NCI-H2227 treated with DMSO at 0.1 percent for 48 hours (cell line): ENCODE results near the gene FTH1.

Experiments used
- DNase-seq: peaks from one replicate; lab custom pipeline; 2025; lab: John Stamatoyannopoulos, UW

FTH1 gene

DNA sequence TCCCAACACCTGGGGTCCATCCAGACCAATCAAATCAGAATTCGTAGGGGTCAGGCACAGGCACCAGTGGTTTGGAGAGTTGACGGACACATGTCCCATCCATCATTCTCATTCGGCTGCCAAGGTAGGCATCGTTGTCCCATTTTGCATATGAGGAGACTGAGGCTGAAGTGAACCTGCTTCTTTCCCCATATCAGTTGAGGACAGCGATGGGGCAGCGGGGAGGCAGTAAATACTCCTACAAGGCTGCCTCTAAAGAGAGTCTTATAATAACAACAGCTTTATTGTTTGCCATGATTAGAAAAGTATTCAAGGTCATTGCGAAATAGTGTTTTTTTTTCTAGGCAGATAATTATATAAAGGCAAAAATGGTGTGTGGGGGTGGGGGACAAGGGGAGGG lies 18.9 kb downstream of the FTH1 start:
- no peak for DNase-seq

DNA sequence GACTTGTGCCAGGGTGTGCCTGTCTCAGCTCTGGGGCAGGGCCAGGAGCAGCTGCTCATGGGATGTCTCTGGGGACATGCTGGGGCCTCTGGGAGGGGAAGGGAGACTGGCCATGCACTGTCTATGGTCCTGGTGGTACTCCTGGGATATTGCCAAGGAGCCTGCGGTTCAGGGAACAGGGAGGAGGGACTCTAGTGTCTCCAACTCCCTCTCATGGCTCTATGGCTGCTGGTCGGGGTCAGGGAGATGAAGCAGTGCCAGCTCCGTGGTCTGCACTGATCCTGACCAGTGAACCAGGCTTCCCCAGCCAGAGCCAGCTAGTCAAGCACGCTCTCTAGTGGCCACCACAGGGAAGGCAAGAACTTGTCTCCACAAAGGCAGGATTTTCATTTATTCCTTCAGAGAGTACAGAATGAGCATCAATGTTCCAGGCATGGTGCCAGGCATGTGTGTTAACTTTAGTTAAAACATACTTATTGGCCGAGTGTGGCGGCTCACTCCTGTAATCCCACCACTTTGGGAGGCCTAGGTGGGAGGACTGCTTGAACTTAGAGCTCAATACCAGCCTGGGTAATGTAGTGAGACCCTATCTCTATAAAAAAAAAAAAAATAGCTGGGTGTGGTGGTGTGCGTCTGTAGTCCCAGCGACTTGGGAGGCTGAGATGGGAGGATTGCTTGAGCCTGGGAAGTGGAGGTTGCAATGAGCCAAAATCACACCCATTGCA lies 19.8 kb downstream of the FTH1 start:
- DNase-seq = peak; percentile 83

GRCh38 chr11:61946894-61947293 lies 20.5 kb downstream of the FTH1 start:
- no peak for DNase-seq

DNA sequence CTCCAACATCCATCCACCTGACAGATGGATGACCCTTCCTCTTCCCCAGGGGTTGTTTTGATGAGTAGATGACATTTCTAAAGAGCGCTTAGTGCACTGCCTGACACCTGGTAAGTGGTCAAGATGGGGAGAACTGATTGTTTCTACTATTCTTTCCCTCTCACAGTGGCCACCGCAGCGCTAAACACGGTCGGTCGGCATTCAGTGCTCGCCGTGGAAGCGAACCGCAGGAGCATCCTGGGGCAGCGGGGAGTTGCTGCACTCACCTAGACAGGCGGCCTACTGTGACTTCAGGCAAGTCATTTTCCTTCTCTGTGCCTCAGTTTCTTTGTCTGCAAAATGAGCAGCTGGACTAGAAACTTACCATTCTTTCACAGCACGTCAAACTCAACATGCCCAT lies 22.2 kb downstream of the FTH1 start:
- no peak for DNase-seq

DNA sequence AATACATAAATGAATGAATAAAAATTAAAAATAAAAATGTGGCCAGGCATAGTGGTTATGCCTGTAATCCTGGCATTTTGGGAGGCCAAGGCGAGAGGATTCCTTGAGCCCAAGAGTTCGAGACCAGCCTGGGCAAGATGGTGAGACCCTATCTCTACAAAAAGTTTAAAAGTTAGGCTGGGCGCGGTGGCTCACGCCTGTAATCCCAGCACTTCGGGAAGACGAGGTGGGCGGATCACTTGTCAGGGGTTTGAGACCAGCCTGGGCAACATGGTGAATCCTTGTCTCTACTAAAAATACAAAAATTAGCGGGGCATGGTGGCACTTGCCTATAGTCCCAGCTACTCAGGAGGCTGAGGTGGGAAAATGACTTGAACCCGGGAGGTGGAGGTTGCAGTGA lies 27.0 kb downstream of the FTH1 start:
- DNase-seq = no peak

DNA sequence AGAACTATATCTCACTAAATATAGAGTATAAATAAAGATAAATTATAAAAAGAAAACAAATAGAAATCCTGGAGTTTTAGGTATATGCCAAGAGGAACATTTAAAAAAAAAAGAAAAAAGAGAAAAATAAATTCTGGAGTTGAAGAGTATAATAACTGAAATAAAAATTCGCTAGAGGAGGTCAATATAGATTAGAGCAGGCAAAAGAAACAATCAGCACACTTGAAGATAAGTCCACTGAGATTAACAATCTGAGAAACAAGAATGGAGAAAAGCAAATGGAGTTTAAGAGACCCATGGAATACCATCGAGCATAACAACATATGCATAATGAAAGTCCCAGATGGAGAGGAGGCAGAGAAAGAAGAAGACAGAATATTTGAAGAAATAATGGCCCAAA lies 31.6 kb downstream of the FTH1 start:
- no peak for DNase-seq

GRCh38 chr11:61930933-61931332 lies 36.5 kb downstream of the FTH1 start:
- DNase-seq = no peak

DNA sequence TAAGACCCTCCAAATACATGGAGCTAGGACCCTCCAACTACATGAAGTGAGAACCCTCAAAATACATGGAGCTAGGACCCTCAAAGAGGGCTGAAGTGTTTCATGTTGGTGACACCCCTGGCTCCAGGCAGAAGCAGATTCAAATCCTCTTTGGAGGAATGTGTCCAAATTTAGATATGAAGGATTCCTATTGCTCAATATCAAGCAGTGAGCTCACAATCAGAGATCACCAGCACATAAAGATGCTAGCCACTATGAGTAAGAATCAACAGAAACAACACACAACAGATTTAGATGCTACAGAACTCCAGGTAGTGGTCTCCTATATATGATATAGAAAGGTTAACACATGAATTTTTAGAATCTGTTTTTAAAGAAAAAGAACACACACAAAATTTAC lies 38.8 kb downstream of the FTH1 start:
- no peak for DNase-seq

DNA sequence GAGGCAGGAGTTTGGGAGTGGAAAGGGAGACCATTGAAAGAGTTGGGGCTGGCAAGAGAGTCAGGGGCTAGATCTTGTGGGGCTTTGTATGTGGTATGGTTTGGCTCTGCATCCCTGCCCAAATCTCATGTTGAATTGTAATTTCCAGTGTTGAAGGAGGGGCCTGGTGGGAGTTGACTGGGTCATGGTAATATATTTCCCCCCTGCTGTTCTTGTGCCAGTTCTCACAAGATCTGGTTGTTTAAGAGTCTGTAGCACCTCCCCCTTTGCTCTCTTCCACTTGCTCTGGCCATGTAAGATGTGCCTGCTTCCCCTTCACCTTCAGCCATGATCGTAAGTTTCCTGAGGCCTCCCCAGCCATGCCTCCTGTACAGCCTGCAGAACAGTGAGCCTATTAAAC lies 39.9 kb downstream of the FTH1 start:
- no peak for DNase-seq

DNA sequence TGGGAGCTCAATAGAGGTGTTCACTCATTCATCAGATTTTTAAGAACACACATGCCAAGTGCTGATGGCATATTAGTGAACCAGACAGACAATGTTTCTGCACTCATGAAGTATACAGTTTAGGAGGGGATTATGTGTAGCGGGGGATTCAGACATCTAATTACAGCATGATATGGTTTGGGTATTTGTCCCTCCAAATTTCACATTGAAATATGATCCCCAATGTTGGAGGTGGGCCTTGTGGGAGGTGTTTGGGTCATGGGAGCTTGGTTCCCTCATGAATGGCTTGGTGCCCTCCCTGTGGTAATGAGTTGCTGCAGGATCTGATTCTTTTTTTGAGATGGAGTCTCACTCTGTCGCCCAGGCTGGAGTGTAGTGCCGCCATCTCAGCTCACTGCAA lies 41.2 kb downstream of the FTH1 start:
- DNase-seq = no peak

DNA sequence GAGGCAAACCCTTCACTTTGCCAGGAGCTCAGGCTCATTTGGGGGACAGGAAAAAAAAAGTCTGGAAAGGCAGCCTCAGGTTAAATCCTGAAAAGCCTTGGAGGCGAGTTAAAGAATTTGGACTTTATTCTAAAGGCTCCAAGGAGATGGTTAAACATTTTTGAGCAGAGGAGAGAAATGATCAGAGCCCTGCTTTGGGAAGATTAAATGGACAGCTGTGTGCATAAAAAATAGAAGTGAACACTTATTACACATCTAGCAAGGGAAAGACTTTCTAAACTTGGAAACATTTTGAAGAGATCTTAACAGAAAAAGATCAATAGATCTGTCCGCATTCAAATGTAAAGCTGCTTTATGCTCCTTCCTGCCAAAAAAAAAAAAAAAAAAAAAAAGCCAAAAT lies 41.7 kb downstream of the FTH1 start:
- no peak for DNase-seq

GRCh38 chr11:61924064-61924455 lies 43.4 kb downstream of the FTH1 start:
- DNase-seq = no peak

- DNase-seq = no peak
These were observed 44.0 kb downstream of the FTH1 start for GRCh38 chr11:61923166-61924063.

GRCh38 chr11:61922539-61922938 lies 44.9 kb downstream of the FTH1 start:
- no peak for DNase-seq

DNA sequence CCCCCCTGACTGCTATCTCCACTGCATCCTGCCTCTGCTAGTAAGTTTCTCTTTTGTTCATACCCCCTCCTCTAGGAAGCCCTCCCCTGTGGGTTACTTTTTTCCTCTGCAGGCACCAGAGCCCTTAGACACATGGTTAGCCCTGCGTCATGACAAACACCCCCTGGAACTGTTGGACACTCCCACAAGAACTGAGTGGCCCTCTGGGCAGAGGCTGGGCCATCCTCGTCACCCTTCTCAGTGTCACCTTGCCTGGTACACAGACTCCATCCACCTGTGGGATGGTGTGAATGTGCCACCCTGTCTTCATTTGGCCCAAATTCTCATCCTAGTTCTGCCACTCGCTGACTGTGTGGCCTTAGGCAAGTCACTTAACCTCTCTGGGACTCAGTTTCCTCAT lies 46.0 kb downstream of the FTH1 start:
- no peak for DNase-seq

DNA sequence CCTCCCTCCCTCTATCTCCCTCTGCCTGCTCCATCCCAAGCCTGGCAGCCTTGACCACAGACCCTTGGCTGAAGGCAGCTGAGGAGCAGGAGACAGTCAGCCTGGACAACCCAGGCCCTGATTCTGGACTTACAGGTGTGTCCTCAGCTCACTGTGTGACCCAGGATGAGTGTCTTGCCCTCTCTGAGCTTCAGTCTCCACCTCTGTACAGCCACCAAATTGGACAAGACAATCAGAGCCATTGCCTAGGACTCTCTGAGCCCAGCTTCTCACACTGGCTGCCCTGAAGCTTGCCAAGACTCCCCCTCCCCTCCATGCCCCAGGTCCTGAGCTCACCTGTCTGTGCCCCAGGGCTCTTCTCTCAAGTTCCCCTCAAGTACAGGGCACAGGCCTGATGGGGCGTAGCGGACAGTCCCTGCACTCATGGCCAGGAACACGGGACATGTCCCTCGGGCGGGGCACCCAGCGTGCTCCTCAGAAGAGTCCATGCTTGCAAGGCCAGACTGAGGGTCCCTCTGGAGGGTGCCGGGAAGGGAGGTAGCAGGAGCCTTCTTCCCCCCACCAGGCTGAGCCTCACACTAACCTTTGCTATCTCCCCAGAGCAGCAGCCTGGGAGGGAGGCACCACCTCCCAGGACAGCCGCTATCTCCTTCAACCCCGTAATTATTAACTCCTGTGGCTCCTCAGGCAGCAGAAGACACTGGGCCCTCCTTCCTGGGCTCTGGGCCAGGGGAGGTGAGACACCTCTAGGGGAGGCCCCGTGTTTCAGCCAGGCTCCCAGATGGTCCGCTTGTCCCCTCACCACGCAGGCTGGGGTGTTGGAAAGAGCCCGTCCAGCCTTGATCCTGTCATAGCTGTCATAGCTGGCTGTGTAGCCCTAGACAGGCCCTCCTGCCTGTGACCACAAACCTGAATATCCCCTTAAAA lies 47.5 kb downstream of the FTH1 start:
- DNase-seq = no peak

- no peak for DNase-seq
These were observed 48.3 kb downstream of the FTH1 start for GRCh38 chr11:61918938-61919704.

DNA sequence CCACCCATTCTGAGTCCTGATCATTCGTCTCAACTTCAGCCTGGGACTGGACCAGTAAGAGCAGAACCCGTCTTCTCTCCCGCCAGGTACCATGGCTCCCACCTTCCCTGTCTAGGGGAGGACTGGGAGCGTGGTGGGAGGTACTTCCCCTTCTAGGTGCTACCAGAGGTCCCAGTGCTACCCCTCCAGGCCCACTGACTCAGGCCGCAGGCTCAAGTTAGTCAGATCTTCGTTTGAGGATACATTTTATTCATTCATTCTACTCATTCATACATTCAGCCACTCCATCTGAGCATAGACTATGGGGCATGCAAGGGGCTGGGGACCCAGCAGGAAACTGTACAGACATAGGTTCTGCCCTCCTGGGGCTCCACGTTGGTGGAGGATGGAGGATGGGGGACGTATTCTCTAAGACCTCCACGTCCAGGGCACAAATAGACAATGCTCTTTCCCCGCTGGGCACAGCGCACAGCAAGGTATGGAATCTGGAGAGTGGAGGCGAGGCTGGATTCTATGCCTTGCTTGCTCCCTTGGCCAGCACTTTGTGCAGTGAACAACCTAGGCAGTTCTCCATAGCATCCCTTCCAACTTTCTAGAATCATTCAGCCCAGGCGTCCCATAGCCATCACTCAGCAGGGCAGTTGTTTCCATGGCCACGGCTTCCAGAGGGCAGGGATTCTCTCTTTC lies 49.0 kb downstream of the FTH1 start:
- no peak for DNase-seq

- no peak for DNase-seq
These were observed 49.9 kb downstream of the FTH1 start, which contains the start of gene RAB3IL1 for GRCh38 chr11:61917334-61918109. RAB3IL1 (minus strand) TSS chr11:61917566; CDS start chr11:61917367, 199 bp downstream.

GRCh38 chr11:61916737-61917333 lies 50.6 kb downstream of the FTH1 start:
- no peak for DNase-seq
